ENCODE measurements around the gene RNGTT. TPM values are rescaled to one million over a fixed set of nuclear protein-coding genes. Genes with fewer than 3 reads are reported as not detected.

Gene RNGTT
- total and polyA plus RNA-seq, 10 of the 15 experiments (the other 5 are each of a cell fraction or from before 2014, with no cell fraction given) = 7.7 to 30.4 (median 22.2) TPM

GRCh38 chr6:88852775-88853174, 110.6 kb downstream of the RNGTT start:
- no peak for DNase-seq (ENCODE audit: low read depth, low spot score)
- Histone ChIP-seq H3K4me3 (no peak overlapping the region), H3K36me3 (ENCODE audit: control insufficient read depth in 2 of 2, insufficient read depth in 2 of 2, low read length in 1 of 2) (peaks cover 0 to 1% of the 10 kb centered on the region in 2 experiments; a peak in 2 of 4 replicates), H2AFZ (ENCODE audit: control insufficient read depth, low read depth, low read length) (no peak overlapping the region), H3K27ac (ENCODE audit: control insufficient read depth, insufficient read depth) (no peak overlapping the region), H3K4me2 (ENCODE audit: control insufficient read depth, insufficient read depth) (no peak overlapping the region), H3K27me3 (replicated peaks in 1 of 2; ENCODE audit: control insufficient read depth in 2 of 2, insufficient read depth in 2 of 2, low read length in 1 of 2) (no peaks in the 10 kb centered on the region), H3K9me3 (replicated peaks; ENCODE audit: control insufficient read depth, insufficient read depth, low read length) (no peaks in the 10 kb centered on the region), H4K20me1 (ENCODE audit: control insufficient read depth, insufficient read depth) (no peaks in the 10 kb centered on the region), H3K79me2 (ENCODE audit: control insufficient read depth, insufficient read depth, low read length) (no peaks in the 10 kb centered on the region), H3K4me1 (ENCODE audit: control insufficient read depth, insufficient read depth, low read length) (no peaks in the 10 kb centered on the region), H3K9ac (ENCODE audit: control insufficient read depth, insufficient read depth, low read length) (no peak overlapping the region)
- CTCF ChIA-PET = no interaction called here
- no peak for ATAC-seq
- POLR2A ChIA-PET = no interaction called here
- no TSS peak for BruUV-seq (replicated peaks)
- TF ChIP-seq CEBPB (IDR thresholded peaks at IDR 0.05; ENCODE audit: borderline replicate concordance in 1 of 2, low read depth in 2 of 2, low read length in 2 of 2) (no peak), ASH2L (IDR thresholded peaks at IDR 0.05; ENCODE audit: borderline replicate concordance, low read depth) (no peak), E4F1 (IDR thresholded peaks at IDR 0.05; ENCODE audit: borderline replicate concordance, partially characterized antibody) (no peak), CBX5 (IDR thresholded peaks at IDR 0.05; ENCODE audit: low read depth) (no peak), SKIL (IDR thresholded peaks at IDR 0.05; ENCODE audit: low read depth, poor library complexity, severe bottlenecking) (no peak), YY1 (IDR thresholded peaks at IDR 0.05; ENCODE audit: low read depth, low read length) (no peak), ZSCAN29 (IDR thresholded peaks at IDR 0.05) (no peak), ZNF274 (IDR thresholded peaks at IDR 0.05; ENCODE audit: insufficient read depth, insufficient read length) (no peak), YBX1 (IDR thresholded peaks at IDR 0.05) (no peak), BMI1 (IDR thresholded peaks at IDR 0.05; ENCODE audit: borderline replicate concordance) (no peak), ESRRA (IDR thresholded peaks at IDR 0.05; ENCODE audit: low read length) (no peak), POLR2AphosphoS5 (IDR thresholded peaks at IDR 0.05; ENCODE audit: low read length) (no peak)
- SMC1A ChIA-PET (ENCODE audit: uncharacterized antibody, unreplicated experiment) = no interaction called here
- RAD21 ChIA-PET (ENCODE audit: unreplicated experiment) = no interaction called here
- in situ Hi-C loops (cut with MboI) (no loop called here), intact Hi-C loops (cut with micrococcal nuclease; ENCODE audit: unreplicated experiment) (no loop called here)
- no peak for FAIRE-seq
